ENCODE results near the gene SAMD13. TPM values are rescaled to one million over a fixed set of nuclear protein-coding genes. Genes with fewer than 3 reads are reported as not detected.

The SAMD13 gene
- total and polyA plus RNA-seq, 2 of the 4 experiments (the other 2 are of a cell fraction) = 0.27 to 0.36 TPM

DNA sequence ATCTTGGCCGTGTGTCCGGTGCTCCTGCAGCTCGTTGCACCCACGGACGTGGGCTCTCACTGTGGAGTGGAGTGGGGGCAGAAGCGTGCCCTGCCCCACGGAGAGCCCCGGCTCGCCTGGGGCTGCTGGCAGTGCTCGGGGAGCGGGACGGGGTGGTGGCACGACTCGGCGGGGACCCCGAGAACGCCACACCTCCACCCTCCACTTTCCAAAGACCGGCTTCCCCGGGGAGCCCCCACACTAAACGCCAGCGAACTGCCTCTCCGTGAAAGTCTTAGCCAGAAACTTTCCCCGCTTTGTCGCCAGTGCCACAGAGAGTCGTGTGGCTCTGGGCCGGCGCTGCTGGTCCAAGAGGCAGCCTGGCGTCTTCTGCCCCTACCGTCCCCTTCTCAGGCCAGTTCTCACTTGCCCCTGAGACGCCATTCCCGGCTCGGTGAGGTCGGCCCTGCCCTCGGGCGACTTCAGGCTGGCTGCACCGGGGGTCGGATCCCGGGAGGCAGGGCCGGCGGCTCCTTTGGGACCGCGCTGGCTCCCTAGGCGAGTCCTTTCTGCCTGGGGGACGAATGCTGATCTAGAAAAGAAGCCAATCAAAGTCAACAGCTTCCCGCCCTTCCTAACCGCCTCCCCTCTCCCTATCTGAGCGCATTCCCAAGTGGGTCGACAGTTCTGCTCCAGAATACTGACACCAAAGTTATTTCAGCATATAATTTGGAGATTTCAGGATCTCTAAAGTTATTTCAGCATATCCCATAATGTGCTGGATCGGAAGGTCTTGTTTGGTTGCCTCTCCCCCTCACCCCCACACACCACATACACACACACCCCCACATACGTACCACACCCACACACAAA lies 2.6 kb upstream of the SAMD13 start (continued):
- no peak for TF ChIP-seq RFX5 (IDR thresholded peaks at IDR 0.05; ENCODE audit: low read depth, low read length)
- TF ChIP-seq NFE2L2 (IDR thresholded peaks at IDR 0.05; ENCODE audit: low read depth, low read length) = no peak
- no peak for TF ChIP-seq POLR2A (IDR thresholded peaks at IDR 0.05; ENCODE audit: low read depth, low read length)

DNA sequence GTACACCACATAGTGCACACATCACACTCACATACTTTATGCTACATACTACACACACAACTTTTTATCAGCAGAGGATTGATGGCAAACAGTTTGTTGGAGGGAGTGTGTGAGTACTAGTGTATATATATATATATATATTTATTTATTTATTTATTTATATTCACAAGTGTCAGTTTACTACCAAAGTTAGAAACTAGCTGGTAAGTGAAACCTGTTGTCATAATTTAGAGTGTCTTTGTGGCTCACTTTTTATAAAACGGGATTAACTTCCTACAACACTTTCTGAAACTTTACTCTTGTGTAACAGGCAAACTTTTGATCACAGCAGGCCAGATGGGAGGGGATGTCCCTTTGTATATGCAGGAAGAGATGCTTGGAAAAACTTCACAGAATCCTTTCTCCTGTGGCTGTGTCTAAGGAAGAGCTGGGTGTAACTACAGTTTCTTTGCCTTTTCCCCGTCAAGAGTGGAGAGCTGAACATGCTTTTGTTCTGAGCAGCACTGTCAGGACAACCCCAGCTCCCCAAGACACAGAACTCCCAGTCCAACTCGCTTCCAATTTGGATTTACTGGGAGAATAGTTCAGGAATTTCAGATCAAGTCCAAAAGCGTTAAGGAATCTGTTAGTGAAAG lies 1.9 kb upstream of the SAMD13 start:
- Histone ChIP-seq H2BK120ac (ENCODE audit: low read depth, low read length) (peak overlapping the region; percentile 95), H2AK5ac (ENCODE audit: low read depth, low read length) (peak overlapping the region; percentile 81), H3K18ac (ENCODE audit: low read depth, low read length) (peak overlapping the region; percentile 56; the same call in 1 of the 2 replicates), H3K36me3 (ENCODE audit: control insufficient read depth, insufficient read depth, low read length) (no peaks in the 10 kb centered on the region), H2AFZ (replicated peaks; ENCODE audit: low read length, poor library complexity) (peak overlapping the region; percentile 98), H3K27me3 (ENCODE audit: control insufficient read depth, insufficient read depth, low read length) (no peaks in the 10 kb centered on the region), H3K9ac (ENCODE audit: low read depth, low read length) (peak overlapping the region; percentile 87), H4K8ac (ENCODE audit: low read depth in 2 of 2, low read length in 2 of 2) (peak overlapping the region; percentile 58 to 92), H3K23ac (ENCODE audit: low read depth, low read length) (peak overlapping the region; percentile 80), H4K5ac (ENCODE audit: low read depth, low read length) (peak overlapping the region; percentile 89), H3K4ac (ENCODE audit: low read depth, low read length) (peak overlapping the region; percentile 91), H3K56ac (ENCODE audit: extremely low read depth, insufficient read depth, low read length) (peak overlapping the region; percentile 87; the same call in 1 of the 2 replicates), H2BK5ac (ENCODE audit: low read depth, low read length, poor library complexity, severe bottlenecking) (peak overlapping the region; percentile 89), H3K4me1 (ENCODE audit: control insufficient read depth, insufficient read depth, low read length) (peaks cover 17% of the 10 kb centered on the region), H3K4me2 (ENCODE audit: low read depth, low read length) (peak overlapping the region; percentile 81), H3K9me3 (ENCODE audit: control insufficient read depth, insufficient read depth, low read length) (peaks cover 3% of the 10 kb centered on the region; the same call in 1 of the 2 replicates), H3K79me1 (ENCODE audit: low read depth in 1 of 2, low read length in 2 of 2) (peaks cover 0 to 14% of the 10 kb centered on the region in 2 experiments; a peak in 2 of 4 replicates), H2AK9ac (replicated peaks; ENCODE audit: low read depth, low read length, poor library complexity) (peak overlapping the region; percentile 0), H3K27ac (ENCODE audit: insufficient read depth, low read length) (peak overlapping the region; percentile 67), H2BK15ac (ENCODE audit: low read depth, low read length) (peak overlapping the region; percentile 72), H3K14ac (replicated peaks; ENCODE audit: low read depth, low read length) (peak overlapping the region; percentile 100), H3K4me3 (ENCODE audit: insufficient read depth, low read depth, low read length) (peak overlapping the region; percentile 82; the same call in 1 of the 2 replicates), H3K9me1 (ENCODE audit: insufficient read depth, low read length) (peaks cover 4% of the 10 kb centered on the region), H2BK20ac (ENCODE audit: low read depth, low read length) (peak overlapping the region; percentile 27), H4K91ac (ENCODE audit: insufficient read depth, low read depth, low read length) (peak overlapping the region; percentile 92), H4K20me1 (ENCODE audit: insufficient read depth, low read length) (no peaks in the 10 kb centered on the region)
- dilution Hi-C loops (cut with HindIII; ENCODE audit: low sequenced_read_pairs, unreplicated experiment) = no loop called here
- in situ Hi-C loops (cut with MboI; ENCODE audit: low sequenced_read_pairs) = no loop called here
- WGBS, 2 experiments (ENCODE audit: extremely low coverage in 2 of 2, insufficient read length in 1 of 2) = no CpG with 5 or more reads among the region's 4 CpGs
- POLR2A ChIA-PET (ENCODE audit: unreplicated experiment) = no interaction called here
- ATAC-seq (ENCODE audit: low read depth) (no peak), DNase-seq (peak; percentile 18)
- no TSS peak for BruUV-seq (replicated peaks)
- CTCF ChIA-PET = no interaction called here
- intact Hi-C loops (cut with micrococcal nuclease) = loop anchor here (2.0 to 10.0 kb wide), 4 partner anchors 78 to 455 kb away; no protein-coding TSS in a partner anchor
- TF ChIP-seq, protein P1, sequence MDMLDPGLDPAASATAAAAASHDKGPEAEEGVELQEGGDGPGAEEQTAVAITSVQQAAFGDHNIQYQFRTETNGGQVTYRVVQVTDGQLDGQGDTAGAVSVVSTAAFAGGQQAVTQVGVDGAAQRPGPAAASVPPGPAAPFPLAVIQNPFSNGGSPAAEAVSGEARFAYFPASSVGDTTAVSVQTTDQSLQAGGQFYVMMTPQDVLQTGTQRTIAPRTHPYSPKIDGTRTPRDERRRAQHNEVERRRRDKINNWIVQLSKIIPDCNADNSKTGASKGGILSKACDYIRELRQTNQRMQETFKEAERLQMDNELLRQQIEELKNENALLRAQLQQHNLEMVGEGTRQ (IDR thresholded peaks at IDR 0.05; ENCODE audit: low read depth, low read length) = no peak
- TF ChIP-seq RAD21 (IDR thresholded peaks at IDR 0.05; ENCODE audit: low read length) (no peak), RCOR1 (IDR thresholded peaks at IDR 0.05; ENCODE audit: insufficient replicate concordance, low read length) (no peak), RFX5 (IDR thresholded peaks at IDR 0.05; ENCODE audit: low read depth, low read length) (no peak), CEBPB (IDR thresholded peaks at IDR 0.05; ENCODE audit: low read depth, low read length) (no peak), MAZ (IDR thresholded peaks at IDR 0.05; ENCODE audit: borderline replicate concordance, low read depth, low read length) (no peak), CTCF (conservative IDR thresholded peaks at IDR 0.05; ENCODE audit: low read depth, low read length) (no peak), POLR2A (IDR thresholded peaks at IDR 0.05; ENCODE audit: low read depth, low read length) (no peak), MAFK (IDR thresholded peaks at IDR 0.05; ENCODE audit: low read depth, low read length) (no peak), BHLHE40 (IDR thresholded peaks at IDR 0.05; ENCODE audit: low read depth, low read length) (no peak), FOS (IDR thresholded peaks at IDR 0.05; ENCODE audit: low read depth, low read length) (no peak)
